ENCODE results near the gene WDR5. TPM values are rescaled to one million over a fixed set of nuclear protein-coding genes. Genes with fewer than 3 reads are reported as not detected.

The WDR5 gene
- total RNA-seq, 6 donors from 2014 or later = 23.3 to 48.2 (median 27.3) TPM

DNA sequence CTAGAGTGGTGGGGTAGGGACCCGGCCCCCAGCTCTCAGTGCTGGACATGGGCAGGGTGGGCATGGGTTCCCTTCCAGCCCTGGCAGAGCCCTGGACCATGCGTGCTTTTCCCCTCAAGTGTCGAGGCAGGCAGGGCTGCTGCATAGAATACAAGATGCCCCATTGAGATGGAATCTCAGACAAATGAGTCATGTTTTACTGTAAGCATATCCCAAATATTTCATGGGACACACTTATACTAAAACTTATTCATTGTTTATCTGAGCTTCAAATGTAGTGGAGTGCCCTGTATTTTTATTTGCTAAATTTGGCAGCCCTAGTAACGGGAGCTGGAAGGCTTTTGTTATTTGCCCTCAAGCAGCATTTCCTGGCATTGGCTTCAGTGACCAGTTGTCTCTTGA, 31.6 kb downstream of the WDR5 start:
- Histone ChIP-seq H3K4me1 (peaks cover 7 to 30% (median 18%) of the 10 kb centered on the region in 4 donors), H3K27me3 (no peaks in the 10 kb centered on the region), H3K27ac (no peak overlapping the region), H3K4me3 (no peak overlapping the region), H3K9me3 (peaks cover 0 to 2% (median 0%) of the 10 kb centered on the region in 4 donors), H3K36me3 (no peaks in the 10 kb centered on the region)
- no peak for TF ChIP-seq POLR2AphosphoS5 (IDR thresholded peaks at IDR 0.05)
- WGBS, 2 donors = 60 to 65% methylated on average over 3 to 4 of the region's 4 CpGs
- DNase-seq = no peak
- no peak for ATAC-seq (ENCODE audit: low FRiP score in 2 of 2)

- 88 to 90% methylated on average over 11 of the region's 11 CpGs for WGBS, 2 donors
- peaks cover 0 to 2% (median 0%) of the 10 kb centered on the region in 4 donors for H3K9me3 ChIP-seq
- no peak for DNase-seq
These were observed 33.1 kb downstream of the WDR5 start for GRCh38 chr9:134168757-134169550.

DNA sequence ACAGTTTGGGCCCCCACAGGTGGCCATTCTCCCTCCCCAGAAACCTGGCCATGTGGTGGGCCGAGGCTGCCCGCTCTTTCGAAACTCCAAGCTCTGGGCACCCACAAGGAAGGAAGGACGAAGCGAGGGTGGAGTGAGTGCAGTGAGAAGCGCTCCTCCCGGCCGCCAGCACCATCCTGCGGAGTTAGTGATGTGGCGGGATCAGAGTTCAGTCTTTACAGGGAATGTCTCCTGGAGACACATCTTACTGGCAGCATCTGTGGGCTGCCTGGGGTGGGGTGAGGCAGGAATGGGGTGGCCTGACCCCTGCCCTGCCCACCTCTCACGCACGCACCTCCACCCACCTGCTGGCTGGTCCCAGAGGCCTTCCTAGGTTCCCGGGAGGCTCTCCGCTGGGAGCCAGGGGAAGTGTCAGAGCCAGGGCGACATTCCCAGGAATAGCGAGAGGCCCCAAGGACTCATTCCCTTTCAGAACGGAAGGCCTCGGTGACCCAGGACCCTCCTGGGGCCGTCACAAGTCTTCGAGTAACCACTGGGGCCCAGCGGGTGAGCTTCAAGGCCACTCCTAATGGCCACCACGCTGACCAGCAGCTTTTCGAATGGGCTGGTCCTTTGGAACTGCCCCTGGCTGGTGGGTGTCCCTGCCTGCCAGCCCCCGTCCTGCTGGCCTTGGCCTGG, 34.0 kb downstream of the WDR5 start:
- TF ChIP-seq, protein P1, sequence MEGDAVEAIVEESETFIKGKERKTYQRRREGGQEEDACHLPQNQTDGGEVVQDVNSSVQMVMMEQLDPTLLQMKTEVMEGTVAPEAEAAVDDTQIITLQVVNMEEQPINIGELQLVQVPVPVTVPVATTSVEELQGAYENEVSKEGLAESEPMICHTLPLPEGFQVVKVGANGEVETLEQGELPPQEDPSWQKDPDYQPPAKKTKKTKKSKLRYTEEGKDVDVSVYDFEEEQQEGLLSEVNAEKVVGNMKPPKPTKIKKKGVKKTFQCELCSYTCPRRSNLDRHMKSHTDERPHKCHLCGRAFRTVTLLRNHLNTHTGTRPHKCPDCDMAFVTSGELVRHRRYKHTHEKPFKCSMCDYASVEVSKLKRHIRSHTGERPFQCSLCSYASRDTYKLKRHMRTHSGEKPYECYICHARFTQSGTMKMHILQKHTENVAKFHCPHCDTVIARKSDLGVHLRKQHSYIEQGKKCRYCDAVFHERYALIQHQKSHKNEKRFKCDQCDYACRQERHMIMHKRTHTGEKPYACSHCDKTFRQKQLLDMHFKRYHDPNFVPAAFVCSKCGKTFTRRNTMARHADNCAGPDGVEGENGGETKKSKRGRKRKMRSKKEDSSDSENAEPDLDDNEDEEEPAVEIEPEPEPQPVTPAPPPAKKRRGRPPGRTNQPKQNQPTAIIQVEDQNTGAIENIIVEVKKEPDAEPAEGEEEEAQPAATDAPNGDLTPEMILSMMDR (IDR thresholded peaks at IDR 0.05) = no peak
- TF ChIP-seq POLR2A (IDR thresholded peaks at IDR 0.05) (no peak), EP300 (IDR thresholded peaks at IDR 0.05) (no peak), POLR2AphosphoS5 (IDR thresholded peaks at IDR 0.05) (no peak)
- no peak overlapping the region for H3K27ac ChIP-seq
- ATAC-seq (ENCODE audit: low FRiP score in 2 of 2) (no peak), DNase-seq (no peak)
- peaks cover 0 to 2% (median 0%) of the 10 kb centered on the region in 4 donors for H3K9me3 ChIP-seq
- no peaks in the 10 kb centered on the region for H3K27me3 ChIP-seq
- H3K4me1 ChIP-seq = peaks cover 18 to 32% (median 21%) of the 10 kb centered on the region in 4 donors
- 72 to 80% methylated on average over 18 to 22 of the region's 24 CpGs for WGBS, 2 donors
- no peak overlapping the region for H3K4me3 ChIP-seq
- no peaks in the 10 kb centered on the region for H3K36me3 ChIP-seq

More at GRCh38 chr9:134168757-134169550, 33.1 kb downstream of the WDR5 start:
- TF ChIP-seq EP300 (IDR thresholded peaks at IDR 0.05) (no peak), POLR2A (IDR thresholded peaks at IDR 0.05) (no peak), POLR2AphosphoS5 (IDR thresholded peaks at IDR 0.05) (no peak)
- TF ChIP-seq, protein P1 (IDR thresholded peaks at IDR 0.05) = no peak
- Histone ChIP-seq H3K27me3 (no peaks in the 10 kb centered on the region), H3K4me3 (no peak overlapping the region), H3K4me1 (peaks cover 12 to 23% (median 16%) of the 10 kb centered on the region in 4 donors), H3K36me3 (no peaks in the 10 kb centered on the region), H3K27ac (no peak overlapping the region)
- ATAC-seq (ENCODE audit: low FRiP score in 2 of 2) = no peak

- peaks cover 23 to 36% (median 27%) of the 10 kb centered on the region in 4 donors for H3K4me1 ChIP-seq
- peaks cover 0 to 2% (median 0%) of the 10 kb centered on the region in 4 donors for H3K27me3 ChIP-seq
- ATAC-seq (ENCODE audit: low FRiP score in 2 of 2) = no peak
- peak overlapping the region in 1 of 4 donors; percentile 74 for H3K27ac ChIP-seq
- H3K36me3 ChIP-seq = no peaks in the 10 kb centered on the region
- 29 to 32% methylated on average over 5 to 15 of the region's 17 CpGs for WGBS, 2 donors
- H3K4me3 ChIP-seq = no peak overlapping the region
- DNase-seq = no peak
- peaks cover 0 to 2% (median 0%) of the 10 kb centered on the region in 4 donors for H3K9me3 ChIP-seq
- no peak for TF ChIP-seq POLR2AphosphoS5 (IDR thresholded peaks at IDR 0.05)
- TF ChIP-seq, protein P1 (IDR thresholded peaks at IDR 0.05) = no peak
- no peak for TF ChIP-seq EP300 (IDR thresholded peaks at IDR 0.05)
- no peak for TF ChIP-seq POLR2A (IDR thresholded peaks at IDR 0.05)
These were observed 34.8 kb downstream of the WDR5 start for GRCh38 chr9:134170532-134171315.
